Skeletal muscle satellite cell (primary cell): ENCODE data around the gene PET100.

Experiments
- H3K27me3 ChIP-seq: 2 replicates; pipeline ENCODE4 v1.7.0; 2013; ENCODE audit warnings: low read length; ENCODE audit not compliant: control insufficient read depth, insufficient read depth
- H3K36me3 ChIP-seq: 2 replicates; pipeline ENCODE4 v1.7.0; 2013; ENCODE audit warnings: mild to moderate bottlenecking, control low read depth, low read length; ENCODE audit not compliant: insufficient read depth
- H3K4me1 ChIP-seq: 2 replicates; pipeline ENCODE4 v1.7.0; 2013; ENCODE audit warnings: low read length; ENCODE audit not compliant: control insufficient read depth, insufficient read depth
- H3K4me2 ChIP-seq: 2 replicates; pipeline ENCODE4 v1.7.0; 2013; ENCODE audit warnings: mild to moderate bottlenecking, low read length
- H3K4me3 ChIP-seq: 2 replicates; pipeline ENCODE4 v1.7.0; 2013; ENCODE audit warnings: low read length
- H3K9ac ChIP-seq: 2 replicates; pipeline ENCODE4 v1.7.0; 2013; ENCODE audit warnings: mild to moderate bottlenecking, low read depth, low read length, moderate library complexity
- H3K9me3 ChIP-seq: replicated peaks from 2 replicates; pipeline ENCODE4 v1.7.0; 2013; ENCODE audit warnings: mild to moderate bottlenecking, control low read depth, low read length

PET100 gene

GRCh38 chr19:7602935-7603497, 26.6 kb upstream of the PET100 start:
- Histone ChIP-seq H3K36me3 (no peaks in the 10 kb centered on the region), H3K9ac (no peak overlapping the region), H3K4me1 (no peaks in the 10 kb centered on the region), H3K4me3 (no peak overlapping the region), H3K27me3 (peaks cover 17% of the 10 kb centered on the region), H3K9me3 (no peaks in the 10 kb centered on the region), H3K4me2 (no peak overlapping the region)

GRCh38 chr19:7603919-7604318, 25.7 kb upstream of the PET100 start:
- Histone ChIP-seq H3K4me2 (no peak overlapping the region), H3K4me1 (no peaks in the 10 kb centered on the region), H3K9ac (no peak overlapping the region), H3K9me3 (no peaks in the 10 kb centered on the region), H3K36me3 (no peaks in the 10 kb centered on the region), H3K4me3 (no peak overlapping the region), H3K27me3 (peaks cover 10% of the 10 kb centered on the region)

GRCh38 chr19:7605490-7606222, 23.9 kb upstream of the PET100 start:
- Histone ChIP-seq H3K4me3 (no peak overlapping the region), H3K27me3 (peaks cover 10% of the 10 kb centered on the region), H3K36me3 (no peaks in the 10 kb centered on the region), H3K4me1 (no peaks in the 10 kb centered on the region), H3K9me3 (no peaks in the 10 kb centered on the region), H3K9ac (no peak overlapping the region), H3K4me2 (no peak overlapping the region)

- Histone ChIP-seq H3K4me1 (no peaks in the 10 kb centered on the region), H3K9ac (no peak overlapping the region), H3K4me3 (no peak overlapping the region), H3K9me3 (no peaks in the 10 kb centered on the region), H3K27me3 (peaks cover 10% of the 10 kb centered on the region), H3K36me3 (no peaks in the 10 kb centered on the region), H3K4me2 (no peak overlapping the region)
These were observed 23.3 kb upstream of the PET100 start for GRCh38 chr19:7606289-7606688.

- H3K36me3 ChIP-seq, result no peaks in the 10 kb centered on the region
These were observed 22.2 kb upstream of the PET100 start for GRCh38 chr19:7607212-7607873.

GRCh38 chr19:7607874-7608560, 21.6 kb upstream of the PET100 start:
- Histone ChIP-seq H3K9me3 (no peaks in the 10 kb centered on the region), H3K9ac (no peak overlapping the region), H3K4me1 (no peaks in the 10 kb centered on the region), H3K4me2 (no peak overlapping the region), H3K4me3 (no peak overlapping the region), H3K36me3 (no peaks in the 10 kb centered on the region), H3K27me3 (peaks cover 10% of the 10 kb centered on the region)

More at GRCh38 chr19:7607212-7607873, 22.2 kb upstream of the PET100 start:
- H3K9ac ChIP-seq, result no peak overlapping the region
- H3K4me3 ChIP-seq, result no peak overlapping the region
- H3K27me3 ChIP-seq, result peaks cover 10% of the 10 kb centered on the region
- H3K4me2 ChIP-seq, result no peak overlapping the region
- H3K9me3 ChIP-seq, result no peaks in the 10 kb centered on the region
- no peaks in the 10 kb centered on the region for H3K4me1 ChIP-seq

- no peaks in the 10 kb centered on the region for H3K4me1 ChIP-seq
- H3K27me3 ChIP-seq, result peaks cover 3% of the 10 kb centered on the region
- H3K4me2 ChIP-seq, result no peak overlapping the region
- no peak overlapping the region for H3K4me3 ChIP-seq
- H3K9ac ChIP-seq, result no peak overlapping the region
- no peaks in the 10 kb centered on the region for H3K9me3 ChIP-seq
- no peaks in the 10 kb centered on the region for H3K36me3 ChIP-seq
These were observed 18.9 kb upstream of the PET100 start for GRCh38 chr19:7610491-7611240.

GRCh38 chr19:7611541-7612279, 17.9 kb upstream of the PET100 start:
- H3K4me1 ChIP-seq, result no peaks in the 10 kb centered on the region
- H3K36me3 ChIP-seq, result no peaks in the 10 kb centered on the region
- H3K9ac ChIP-seq, result no peak overlapping the region
- H3K9me3 ChIP-seq, result no peaks in the 10 kb centered on the region
- H3K4me2 ChIP-seq, result no peak overlapping the region
- H3K27me3 ChIP-seq, result peaks cover 3% of the 10 kb centered on the region
- H3K4me3 ChIP-seq, result no peak overlapping the region

GRCh38 chr19:7612282-7613274, 17.0 kb upstream of the PET100 start:
- Histone ChIP-seq H3K27me3 (peaks cover 3% of the 10 kb centered on the region), H3K9me3 (no peaks in the 10 kb centered on the region), H3K9ac (no peak overlapping the region), H3K4me3 (no peak overlapping the region), H3K4me1 (no peaks in the 10 kb centered on the region), H3K36me3 (no peaks in the 10 kb centered on the region), H3K4me2 (no peak overlapping the region)
